Fibroblast of lung (primary cell): ENCODE data around the gene MED26. TPM values are rescaled to one million over a fixed set of nuclear protein-coding genes. Genes with fewer than 3 reads are reported as not detected.

Source experiments
- DNase-seq, 2 donors: peaks; one replicate each; pipeline versions ENCODE4 v3.0.0 to v3.0.0-alpha.2; 2010; ENCODE audit warnings: low read depth in 2 of 2
- H2AFZ ChIP-seq: 2 replicates; pipeline ENCODE4 v1.5.1; 2012; ENCODE audit warnings: low read length, control low read depth, inconsistent platforms
- H3K27ac ChIP-seq: 2 replicates; pipeline ENCODE4 v1.5.1; 2011; ENCODE audit warnings: low read length, control low read depth; ENCODE audit not compliant: insufficient read depth
- H3K27me3 ChIP-seq: 2 replicates; pipeline ENCODE4 v1.5.1; 2011; ENCODE audit warnings: mild to moderate bottlenecking, low read length; ENCODE audit not compliant: control insufficient read depth, insufficient read depth
- H3K36me3 ChIP-seq: 2 replicates; pipeline ENCODE4 v1.5.1; 2011; ENCODE audit warnings: low read length; ENCODE audit not compliant: control insufficient read depth, insufficient read depth
- H3K4me1 ChIP-seq: 2 replicates; pipeline ENCODE4 v1.5.1; 2011; ENCODE audit warnings: low read length; ENCODE audit not compliant: control insufficient read depth, insufficient read depth; ENCODE audit errors: extremely low read depth
- H3K4me2 ChIP-seq: 2 replicates; pipeline ENCODE4 v1.5.1; 2011; ENCODE audit warnings: low read length, control low read depth; ENCODE audit not compliant: insufficient read depth; ENCODE audit errors: extremely low read depth
- H3K4me3 ChIP-seq, 4 experiments: fragments of 200-600 bp in 1 of 4; sonication (generic) in 1 of 4; replicated peaks in 1 of 4; 2 replicates each; pipeline ENCODE4 v1.5.1; 2011 to 2016; ENCODE audit warnings: low read length in 4 of 4, low read depth in 3 of 4, mild to moderate bottlenecking in 3 of 4, control low read depth in 2 of 4, inconsistent platforms in 1 of 4, mixed read lengths in 1 of 4; ENCODE audit not compliant: insufficient read depth in 1 of 4; ENCODE audit errors: control extremely low read depth in 1 of 4
- H3K79me2 ChIP-seq: 2 replicates; pipeline ENCODE4 v1.5.1; 2012; ENCODE audit warnings: mild to moderate bottlenecking, low read length, inconsistent platforms; ENCODE audit not compliant: control insufficient read depth, insufficient read depth
- H3K9ac ChIP-seq: 2 replicates; pipeline ENCODE4 v1.5.1; 2011; ENCODE audit warnings: mild to moderate bottlenecking, low read length, control low read depth; ENCODE audit not compliant: insufficient read depth
- H3K9me3 ChIP-seq: 2 replicates; pipeline ENCODE4 v1.5.1; 2012; ENCODE audit warnings: low read depth, low read length; ENCODE audit not compliant: control insufficient read depth, insufficient read depth
- H4K20me1 ChIP-seq: 2 replicates; pipeline ENCODE4 v1.5.1; 2011; ENCODE audit warnings: low read length; ENCODE audit not compliant: control insufficient read depth, insufficient read depth; ENCODE audit errors: extremely low read depth
- CTCF ChIP-seq, 2 donors: IDR thresholded peaks in 1 of 2; conservative IDR thresholded peaks in 1 of 2; 1 replicate in 1 of 2; 2 replicates in 1 of 2; pipeline ENCODE4 v1.5.1; 2011 to 2012; ENCODE audit warnings: low read length in 2 of 2, control low read depth in 1 of 2, inconsistent platforms in 1 of 2, low read depth in 1 of 2, mild to moderate bottlenecking in 1 of 2
- EZH2 ChIP-seq: IDR thresholded peaks from 2 replicates; pipeline ENCODE4 v1.5.1; 2012; ENCODE audit warnings: low read length, control low read depth, mild to moderate bottlenecking; ENCODE audit errors: missing control alignments
- polyA plus RNA-seq, 2 donors: library from polyadenylated mRNA; depleted of rRNA in 1 of 2; stranded (reverse) in 1 of 2; unstranded in 1 of 2; fragments of >200 nt; gene quantifications; 2 replicates each; pipeline ENCODE4 v1.2.1, GENCODE V29; 2011 to 2012; ENCODE audit warnings: missing spikeins in 1 of 2
- total RNA-seq: library from RNA; depleted of rRNA; stranded (reverse); fragments of >200 nt; gene quantifications from 2 replicates; pipeline ENCODE4 v1.2.1, GENCODE V29; 2014

Gene MED26
- total and polyA plus RNA-seq, 2 donors (not counting 1 experiment from before 2014, with no cell fraction given): 3.7 to 4.5 TPM

- H3K27ac ChIP-seq: no peak overlapping the region
- peaks cover 6% of the 10 kb centered on the region for H3K36me3 ChIP-seq
- TF ChIP-seq CTCF (conservative IDR thresholded peaks at IDR 0.05 in 1 of 2, IDR thresholded peaks at IDR 0.05 in 1 of 2; ENCODE audit: low read depth in 1 of 2, low read length in 2 of 2) (no peak), EZH2 (no peak)
- no peak overlapping the region for H3K4me3 ChIP-seq
- no peaks in the 10 kb centered on the region for H3K27me3 ChIP-seq
- peaks cover 15% of the 10 kb centered on the region for H3K79me2 ChIP-seq
- H3K4me1 ChIP-seq: no peaks in the 10 kb centered on the region
- H3K4me2 ChIP-seq: no peak overlapping the region
- no peaks in the 10 kb centered on the region for H3K9me3 ChIP-seq
- H3K9ac ChIP-seq: no peak overlapping the region
- no peaks in the 10 kb centered on the region for H4K20me1 ChIP-seq
- no peak overlapping the region for H2AFZ ChIP-seq
- no peak for DNase-seq
Observed at GRCh38 chr19:16640951-16641350, 12.9 kb upstream of the MED26 start.

GRCh38 chr19:16638666-16639065 lies 10.7 kb upstream of the MED26 start:
- H3K9ac ChIP-seq: no peak overlapping the region
- no peaks in the 10 kb centered on the region for H3K9me3 ChIP-seq
- H3K79me2 ChIP-seq: peaks cover 13% of the 10 kb centered on the region
- TF ChIP-seq CTCF (conservative IDR thresholded peaks at IDR 0.05 in 1 of 2, IDR thresholded peaks at IDR 0.05 in 1 of 2; ENCODE audit: low read depth in 1 of 2, low read length in 2 of 2) (no peak), EZH2 (no peak)
- no peaks in the 10 kb centered on the region for H3K4me1 ChIP-seq
- H2AFZ ChIP-seq: no peak overlapping the region
- H3K27me3 ChIP-seq: no peaks in the 10 kb centered on the region
- no peaks in the 10 kb centered on the region for H4K20me1 ChIP-seq
- H3K36me3 ChIP-seq: peaks cover 2% of the 10 kb centered on the region
- no peak overlapping the region for H3K4me2 ChIP-seq
- DNase-seq: no peak
- no peak overlapping the region for H3K4me3 ChIP-seq
- no peak overlapping the region for H3K27ac ChIP-seq

GRCh38 chr19:16637535-16637934 lies 9.5 kb upstream of the MED26 start:
- Histone ChIP-seq H3K4me2 (no peak overlapping the region), H3K4me3 (no peak overlapping the region), H3K9ac (no peak overlapping the region), H3K27me3 (no peaks in the 10 kb centered on the region), H2AFZ (no peak overlapping the region), H3K79me2 (peaks cover 12% of the 10 kb centered on the region), H4K20me1 (no peaks in the 10 kb centered on the region), H3K4me1 (no peaks in the 10 kb centered on the region), H3K36me3 (peaks cover 2% of the 10 kb centered on the region), H3K27ac (no peak overlapping the region), H3K9me3 (no peaks in the 10 kb centered on the region)
- TF ChIP-seq CTCF (conservative IDR thresholded peaks at IDR 0.05 in 1 of 2, IDR thresholded peaks at IDR 0.05 in 1 of 2; ENCODE audit: low read depth in 1 of 2, low read length in 2 of 2) (no peak), EZH2 (no peak)
- DNase-seq: no peak
